ENCODE data around the gene KPNB1. TPM values are rescaled to one million over a fixed set of nuclear protein-coding genes. Genes with fewer than 3 reads are reported as not detected.

KPNB1 gene
- total RNA-seq, 2 donors from 2014 or later = 452 to 500 TPM

DNA sequence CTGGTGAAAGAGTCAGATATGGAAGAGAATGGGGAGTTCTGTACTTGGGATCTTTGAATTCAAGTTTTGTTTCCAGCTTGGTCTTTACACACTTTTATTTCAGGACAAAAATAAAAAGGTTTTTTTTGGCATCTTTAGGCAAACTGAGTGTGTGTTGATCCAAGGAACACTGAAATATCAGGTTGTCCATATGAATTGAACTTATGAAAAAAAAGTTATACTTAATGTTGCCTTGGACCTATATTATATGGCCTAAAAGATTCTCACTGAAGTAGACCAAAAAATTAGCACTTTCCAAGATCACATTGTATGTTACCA is 14.9 kb downstream of the KPNB1 start:
- Histone ChIP-seq H3K4me1 (ENCODE audit: control insufficient read depth, insufficient read depth, low read length) (no peaks in the 10 kb centered on the region), H3K27me3 (ENCODE audit: control insufficient read depth, insufficient read depth, low read length, poor library complexity, severe bottlenecking) (no peaks in the 10 kb centered on the region), H3K36me3 (ENCODE audit: control insufficient read depth, insufficient read depth, low read length) (peaks cover 94% of the 10 kb centered on the region), H3K27ac (ENCODE audit: low read depth, low read length) (no peak overlapping the region), H3K4me3 (ENCODE audit: low read length) (no peak overlapping the region), H3K9me3 (ENCODE audit: control insufficient read depth, low read length) (no peaks in the 10 kb centered on the region), H3K9ac (ENCODE audit: extremely low read depth, low read length, poor library complexity, severe bottlenecking) (no peak overlapping the region)
- Mint-ChIP-seq H3K27me3 (ENCODE audit: insufficient read depth) (no peaks in the 10 kb centered on the region), H3K36me3 (ENCODE audit: low read depth) (peaks cover 85% of the 10 kb centered on the region), H3K9me3 (no peaks in the 10 kb centered on the region), H3K27ac (peak overlapping the region; percentile 48), H3K4me1 (no peaks in the 10 kb centered on the region), H3K4me3 (no peak overlapping the region)
- no peak for DNase-seq
- TF ChIP-seq, protein P1, sequence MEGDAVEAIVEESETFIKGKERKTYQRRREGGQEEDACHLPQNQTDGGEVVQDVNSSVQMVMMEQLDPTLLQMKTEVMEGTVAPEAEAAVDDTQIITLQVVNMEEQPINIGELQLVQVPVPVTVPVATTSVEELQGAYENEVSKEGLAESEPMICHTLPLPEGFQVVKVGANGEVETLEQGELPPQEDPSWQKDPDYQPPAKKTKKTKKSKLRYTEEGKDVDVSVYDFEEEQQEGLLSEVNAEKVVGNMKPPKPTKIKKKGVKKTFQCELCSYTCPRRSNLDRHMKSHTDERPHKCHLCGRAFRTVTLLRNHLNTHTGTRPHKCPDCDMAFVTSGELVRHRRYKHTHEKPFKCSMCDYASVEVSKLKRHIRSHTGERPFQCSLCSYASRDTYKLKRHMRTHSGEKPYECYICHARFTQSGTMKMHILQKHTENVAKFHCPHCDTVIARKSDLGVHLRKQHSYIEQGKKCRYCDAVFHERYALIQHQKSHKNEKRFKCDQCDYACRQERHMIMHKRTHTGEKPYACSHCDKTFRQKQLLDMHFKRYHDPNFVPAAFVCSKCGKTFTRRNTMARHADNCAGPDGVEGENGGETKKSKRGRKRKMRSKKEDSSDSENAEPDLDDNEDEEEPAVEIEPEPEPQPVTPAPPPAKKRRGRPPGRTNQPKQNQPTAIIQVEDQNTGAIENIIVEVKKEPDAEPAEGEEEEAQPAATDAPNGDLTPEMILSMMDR (conservative IDR thresholded peaks at IDR 0.05) = no peak

DNA sequence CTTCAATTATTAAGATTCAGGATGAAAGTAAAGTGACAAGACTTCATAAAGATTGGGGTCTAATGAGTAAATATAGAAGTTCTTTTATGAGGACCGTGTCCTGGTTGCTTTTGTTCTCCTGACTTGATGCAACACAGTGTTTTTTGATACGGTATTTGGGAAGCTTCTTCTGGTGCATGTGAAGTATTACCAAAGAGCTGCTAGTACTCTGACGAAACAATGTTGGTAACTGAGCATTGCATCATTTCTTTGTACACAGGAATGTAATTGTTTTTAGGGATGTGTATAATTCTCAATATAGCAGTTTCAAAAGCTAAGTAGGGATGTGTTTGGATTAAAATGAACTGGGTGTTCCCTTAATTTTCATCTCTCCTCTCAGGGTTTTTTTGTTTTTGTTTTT is 15.9 kb downstream of the KPNB1 start:
- Histone ChIP-seq H3K4me1 (ENCODE audit: control insufficient read depth, insufficient read depth, low read length) (no peaks in the 10 kb centered on the region), H3K36me3 (ENCODE audit: control insufficient read depth, insufficient read depth, low read length) (peaks cover 94% of the 10 kb centered on the region), H3K9me3 (ENCODE audit: control insufficient read depth, low read length) (no peaks in the 10 kb centered on the region), H3K27me3 (ENCODE audit: control insufficient read depth, insufficient read depth, low read length, poor library complexity, severe bottlenecking) (no peaks in the 10 kb centered on the region), H3K9ac (ENCODE audit: extremely low read depth, low read length, poor library complexity, severe bottlenecking) (no peak overlapping the region), H3K27ac (ENCODE audit: low read depth, low read length) (no peak overlapping the region), H3K4me3 (ENCODE audit: low read length) (no peak overlapping the region)
- Mint-ChIP-seq H3K27ac (no peak overlapping the region), H3K9me3 (no peaks in the 10 kb centered on the region), H3K4me1 (no peaks in the 10 kb centered on the region), H3K4me3 (no peak overlapping the region), H3K36me3 (ENCODE audit: low read depth) (peaks cover 87% of the 10 kb centered on the region), H3K27me3 (ENCODE audit: insufficient read depth) (no peaks in the 10 kb centered on the region)
- DNase-seq = no peak
- 93 to 94% methylated on average over 3 of the region's 3 CpGs for WGBS, 2 experiments (ENCODE audit: insufficient coverage in 1 of 2, insufficient read length in 1 of 2)
- TF ChIP-seq, protein P1 (conservative IDR thresholded peaks at IDR 0.05) = no peak

DNA sequence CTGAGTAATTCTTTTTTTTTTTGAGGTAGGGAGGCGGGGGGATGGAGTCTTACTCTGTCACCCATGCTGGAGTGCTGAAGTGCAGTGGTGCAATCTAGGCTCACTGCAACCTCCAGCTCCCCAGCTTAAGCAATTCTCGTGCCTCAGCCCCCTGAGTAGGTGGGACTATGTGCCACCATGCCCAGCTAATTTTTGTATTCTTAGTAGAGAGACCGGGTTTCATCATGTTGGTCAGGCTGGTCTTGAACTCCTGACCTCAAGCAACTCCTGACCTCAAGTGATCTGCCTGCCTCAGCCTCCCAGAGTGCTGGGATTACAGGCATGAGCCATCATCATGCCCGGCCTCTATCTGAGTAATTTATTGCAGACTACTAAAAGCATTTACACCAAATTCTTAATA is 19.4 kb downstream of the KPNB1 start:
- no peaks in the 10 kb centered on the region for H3K27me3 ChIP-seq (ENCODE audit: control insufficient read depth, insufficient read depth, low read length, poor library complexity, severe bottlenecking)
- no peak overlapping the region for H3K27ac ChIP-seq (ENCODE audit: low read depth, low read length)
- no peak overlapping the region for H3K4me3 ChIP-seq (ENCODE audit: low read length)
- Mint-ChIP-seq H3K36me3 (ENCODE audit: low read depth) (peaks cover 91% of the 10 kb centered on the region), H3K27ac (no peak overlapping the region), H3K27me3 (ENCODE audit: insufficient read depth) (no peaks in the 10 kb centered on the region), H3K9me3 (no peaks in the 10 kb centered on the region), H3K4me3 (no peak overlapping the region), H3K4me1 (no peaks in the 10 kb centered on the region)
- no peaks in the 10 kb centered on the region for H3K4me1 ChIP-seq (ENCODE audit: control insufficient read depth, insufficient read depth, low read length)
- no peak overlapping the region for H3K9ac ChIP-seq (ENCODE audit: extremely low read depth, low read length, poor library complexity, severe bottlenecking)
- WGBS, 2 experiments (ENCODE audit: insufficient coverage in 1 of 2, insufficient read length in 1 of 2) = 98 to 100% methylated on average over 3 to 4 of the region's 4 CpGs
- no peak for DNase-seq
- TF ChIP-seq, protein P1 (conservative IDR thresholded peaks at IDR 0.05) = no peak
- H3K36me3 ChIP-seq (ENCODE audit: control insufficient read depth, insufficient read depth, low read length) = peaks cover 93% of the 10 kb centered on the region
- H3K9me3 ChIP-seq (ENCODE audit: control insufficient read depth, low read length) = no peaks in the 10 kb centered on the region
